H9 (cell line): ENCODE measurements around the gene EEF1G. TPM values are rescaled to one million over a fixed set of nuclear protein-coding genes. Genes with fewer than 3 reads are reported as not detected.

Experiments
- DNase-seq: peaks from one replicate; pipeline ENCODE4 v3.0.0-alpha.2; 2017
- H2AFZ ChIP-seq: one replicate; pipeline ENCODE4 v1.6.1; 2013; ENCODE audit warnings: mild to moderate bottlenecking, low read length, control low read depth, moderate library complexity
- H2AK5ac ChIP-seq: 2 replicates; pipeline ENCODE4 v1.6.1; 2013; ENCODE audit warnings: low read length, control low read depth, mixed read lengths; ENCODE audit not compliant: insufficient read length
- H2BK120ac ChIP-seq: one replicate; pipeline ENCODE4 v1.6.1; 2013; ENCODE audit warnings: low read depth, mild to moderate bottlenecking, low read length, control low read depth, inconsistent platforms; ENCODE audit not compliant: poor library complexity, severe bottlenecking
- H2BK12ac ChIP-seq: 2 replicates; pipeline ENCODE4 v1.6.1; 2013; ENCODE audit warnings: low read length, control low read depth, mixed read lengths, low read depth; ENCODE audit not compliant: insufficient read length
- H2BK15ac ChIP-seq: 2 replicates; pipeline ENCODE4 v1.6.1; 2013; ENCODE audit warnings: low read depth, low read length, control low read depth
- H2BK20ac ChIP-seq: one replicate; pipeline ENCODE4 v1.6.1; 2013; ENCODE audit warnings: low read depth, mild to moderate bottlenecking, low read length, control low read depth, inconsistent platforms; ENCODE audit not compliant: poor library complexity, severe bottlenecking
- H2BK5ac ChIP-seq: 2 replicates; pipeline ENCODE4 v1.6.1; 2013; ENCODE audit warnings: low read length, control low read depth, mixed read lengths; ENCODE audit not compliant: insufficient read length
- H3K14ac ChIP-seq: 2 replicates; pipeline ENCODE4 v1.6.1; 2013; ENCODE audit warnings: low read length, control low read depth; ENCODE audit not compliant: insufficient read depth
- H3K18ac ChIP-seq: 2 replicates; pipeline ENCODE4 v1.6.1; 2013; ENCODE audit warnings: low read depth, mild to moderate bottlenecking, mixed read lengths, low read length, control low read depth; ENCODE audit not compliant: insufficient read length
- H3K23ac ChIP-seq: 2 replicates; pipeline ENCODE4 v1.6.1; 2013; ENCODE audit warnings: low read length, control low read depth, mixed read lengths, low read depth; ENCODE audit not compliant: insufficient read length
- H3K23me2 ChIP-seq: 2 replicates; pipeline ENCODE4 v1.6.1; 2013; ENCODE audit warnings: low read depth, mild to moderate bottlenecking, mixed read lengths, low read length, control low read depth; ENCODE audit not compliant: insufficient read length, poor library complexity, severe bottlenecking
- H3K27ac ChIP-seq: 2 replicates; pipeline ENCODE4 v1.5.1; 2013; ENCODE audit warnings: low read length, control low read depth, mixed read lengths, low read depth; ENCODE audit not compliant: insufficient read length
- H3K27me3 ChIP-seq: 2 replicates; pipeline ENCODE4 v1.6.1; 2013; ENCODE audit warnings: low read length, control low read depth, inconsistent platforms; ENCODE audit not compliant: insufficient read depth
- H3K4ac ChIP-seq: 2 replicates; pipeline ENCODE4 v1.6.1; 2013; ENCODE audit warnings: low read depth, mild to moderate bottlenecking, control low read depth, inconsistent platforms, low read length, moderate library complexity
- H3K4me1 ChIP-seq: 2 replicates; pipeline ENCODE4 v1.6.1; 2013; ENCODE audit warnings: low read length, control low read depth, inconsistent platforms; ENCODE audit not compliant: insufficient read depth
- H3K4me2 ChIP-seq: 2 replicates; pipeline ENCODE4 v1.6.1; 2013; ENCODE audit warnings: low read length, control low read depth, mixed read lengths; ENCODE audit not compliant: insufficient read length, insufficient read depth
- H3K56ac ChIP-seq: 2 replicates; pipeline ENCODE4 v1.6.1; 2013; ENCODE audit warnings: low read depth, mild to moderate bottlenecking, mixed read lengths, low read length, control low read depth; ENCODE audit not compliant: insufficient read length
- H3K79me1 ChIP-seq: 2 replicates; pipeline ENCODE4 v1.6.1; 2013; ENCODE audit warnings: low read depth, mild to moderate bottlenecking, moderate library complexity, low read length, control low read depth, inconsistent platforms; ENCODE audit not compliant: insufficient read depth, poor library complexity, severe bottlenecking
- H3K79me2 ChIP-seq: 2 replicates; pipeline ENCODE4 v1.6.1; 2013; ENCODE audit warnings: low read length, control low read depth, inconsistent platforms; ENCODE audit not compliant: insufficient read depth
- H3K9ac ChIP-seq: 2 replicates; pipeline ENCODE4 v1.6.1; 2013; ENCODE audit warnings: low read length, control low read depth, mixed read lengths; ENCODE audit not compliant: insufficient read length; ENCODE audit errors: extremely low read depth
- H3K9me3 ChIP-seq: one replicate; pipeline ENCODE4 v1.6.1; 2013; ENCODE audit warnings: low read depth, low read length, inconsistent platforms; ENCODE audit not compliant: control insufficient read depth
- H3T11ph ChIP-seq: one replicate; pipeline ENCODE4 v1.6.1; 2013; ENCODE audit warnings: mild to moderate bottlenecking, low read length, control low read depth, inconsistent platforms
- H4K20me1 ChIP-seq: one replicate; pipeline ENCODE4 v1.6.1; 2013; ENCODE audit not compliant: control insufficient read depth, insufficient read length, insufficient read depth
- H4K5ac ChIP-seq: 2 replicates; pipeline ENCODE4 v1.6.1; 2013; ENCODE audit warnings: low read depth, mild to moderate bottlenecking, mixed read lengths, low read length, control low read depth; ENCODE audit not compliant: insufficient read length
- H4K8ac ChIP-seq: replicated peaks from 2 replicates; pipeline ENCODE4 v1.6.1; 2013; ENCODE audit warnings: low read length, control low read depth, mixed read lengths, low read depth; ENCODE audit not compliant: insufficient read length
- H4K91ac ChIP-seq: 2 replicates; pipeline ENCODE4 v1.6.1; 2013; ENCODE audit warnings: low read depth, mild to moderate bottlenecking, moderate library complexity, mixed read lengths, low read length, control low read depth; ENCODE audit not compliant: insufficient read length
- H3K27ac Mint-ChIP-seq, 3 experiments: 2 replicates in 2 of 3; 3 replicates in 1 of 3; pipeline ENCODE4 v1.8.0; 2020 to 2021; ENCODE audit warnings: mixed read lengths in 3 of 3, mild to moderate bottlenecking in 1 of 3, moderate library complexity in 1 of 3
- H3K27me3 Mint-ChIP-seq: 2 replicates; pipeline ENCODE4 v1.8.0; 2021; ENCODE audit warnings: low read depth, mild to moderate bottlenecking, moderate library complexity, mixed read lengths
- H3K36me3 Mint-ChIP-seq, 3 experiments: 2 replicates in 2 of 3; 3 replicates in 1 of 3; pipeline ENCODE4 v1.8.0; 2020 to 2021; ENCODE audit warnings: low read depth in 3 of 3, mixed read lengths in 3 of 3; ENCODE audit not compliant: insufficient read depth in 1 of 3
- H3K4me1 Mint-ChIP-seq, 2 experiments: 2 replicates each; pipeline ENCODE4 v1.8.0; 2020; ENCODE audit warnings: mixed read lengths in 2 of 2
- H3K4me3 Mint-ChIP-seq, 2 experiments: 2 replicates in 1 of 2; 3 replicates in 1 of 2; pipeline ENCODE4 v1.8.0; 2020 to 2021; ENCODE audit warnings: mild to moderate bottlenecking in 2 of 2, mixed read lengths in 2 of 2, moderate library complexity in 1 of 2
- H3K9me3 Mint-ChIP-seq, 2 experiments: 2 replicates in 1 of 2; 3 replicates in 1 of 2; pipeline ENCODE4 v1.8.0; 2020; ENCODE audit warnings: mild to moderate bottlenecking in 2 of 2, mixed read lengths in 2 of 2, moderate library complexity in 1 of 2
- WGBS: extraction: QIAGEN DNeasy Blood & Tissue Kit; methylation state at CpG from one replicate; pipeline ENCODE4 v1.1.7; 2013; ENCODE audit warnings: missing lambda C conversion rate, low lambda C conversion rate, mixed read lengths; ENCODE audit not compliant: insufficient read length; ENCODE audit errors: extremely low coverage; 5-methylcytosine and 5-hydroxymethylcytosine counted together
- total RNA-seq: library from RNA; stranded (reverse); gene quantifications from 2 replicates; pipeline ENCODE4 v1.2.1, GENCODE V29; 2021
- TF ChIP-seq, protein P1 (sequence below): fragments of 200-600 bp; sonication (generic); conservative IDR thresholded peaks from 3 replicates; pipeline ENCODE4 v1.8.0; 2021; ENCODE audit warnings: antibody characterized with exemption, mild to moderate bottlenecking

Gene EEF1G
- total RNA-seq, 1 experiment from 2014 or later = 1,790 TPM

GRCh38 chr11:62578541-62578940, 4.8 kb upstream of the EEF1G start:
- no peak overlapping the region for H3K4me3 Mint-ChIP-seq

More at GRCh38 chr11:62578541-62578940, 4.8 kb upstream of the EEF1G start:
- peaks cover 6 to 50% (median 40%) of the 10 kb centered on the region in 3 experiments for H3K36me3 Mint-ChIP-seq
- H3K23ac ChIP-seq = no peak overlapping the region
- TF ChIP-seq, protein P1, sequence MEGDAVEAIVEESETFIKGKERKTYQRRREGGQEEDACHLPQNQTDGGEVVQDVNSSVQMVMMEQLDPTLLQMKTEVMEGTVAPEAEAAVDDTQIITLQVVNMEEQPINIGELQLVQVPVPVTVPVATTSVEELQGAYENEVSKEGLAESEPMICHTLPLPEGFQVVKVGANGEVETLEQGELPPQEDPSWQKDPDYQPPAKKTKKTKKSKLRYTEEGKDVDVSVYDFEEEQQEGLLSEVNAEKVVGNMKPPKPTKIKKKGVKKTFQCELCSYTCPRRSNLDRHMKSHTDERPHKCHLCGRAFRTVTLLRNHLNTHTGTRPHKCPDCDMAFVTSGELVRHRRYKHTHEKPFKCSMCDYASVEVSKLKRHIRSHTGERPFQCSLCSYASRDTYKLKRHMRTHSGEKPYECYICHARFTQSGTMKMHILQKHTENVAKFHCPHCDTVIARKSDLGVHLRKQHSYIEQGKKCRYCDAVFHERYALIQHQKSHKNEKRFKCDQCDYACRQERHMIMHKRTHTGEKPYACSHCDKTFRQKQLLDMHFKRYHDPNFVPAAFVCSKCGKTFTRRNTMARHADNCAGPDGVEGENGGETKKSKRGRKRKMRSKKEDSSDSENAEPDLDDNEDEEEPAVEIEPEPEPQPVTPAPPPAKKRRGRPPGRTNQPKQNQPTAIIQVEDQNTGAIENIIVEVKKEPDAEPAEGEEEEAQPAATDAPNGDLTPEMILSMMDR = no peak
- H3K23me2 ChIP-seq = peaks cover 8% of the 10 kb centered on the region
- no peak overlapping the region for H3K56ac ChIP-seq
- no peak overlapping the region for H3K14ac ChIP-seq
- no peak overlapping the region for H4K8ac ChIP-seq
- H3K4me1 ChIP-seq = no peaks in the 10 kb centered on the region
- H3K4ac ChIP-seq = no peak overlapping the region
- no CpG with 5 or more reads among the region's 11 CpGs for WGBS
- no peak overlapping the region; a peak in 1 of 7 replicates for H3K27ac Mint-ChIP-seq
- H3K79me1 ChIP-seq = no peaks in the 10 kb centered on the region
- H4K91ac ChIP-seq = no peak overlapping the region
- H3K27me3 ChIP-seq = no peaks in the 10 kb centered on the region
- H2BK5ac ChIP-seq = no peak overlapping the region
- H3K9me3 ChIP-seq = no peaks in the 10 kb centered on the region
- H2BK20ac ChIP-seq = no peak overlapping the region
- no peak overlapping the region for H3T11ph ChIP-seq
- H4K5ac ChIP-seq = no peak overlapping the region
- H3K27me3 Mint-ChIP-seq = no peaks in the 10 kb centered on the region
- H3K27ac ChIP-seq = no peak overlapping the region
- H3K79me2 ChIP-seq = no peaks in the 10 kb centered on the region
- H4K20me1 ChIP-seq = no peaks in the 10 kb centered on the region
- H3K9me3 Mint-ChIP-seq = no peaks in the 10 kb centered on the region
- no peak overlapping the region for H3K9ac ChIP-seq
- no peak overlapping the region for H2AK5ac ChIP-seq
- no peak overlapping the region for H3K4me2 ChIP-seq
- DNase-seq = no peak
- H3K18ac ChIP-seq = no peak overlapping the region
- no peak overlapping the region for H2BK120ac ChIP-seq
- no peak overlapping the region for H2AFZ ChIP-seq
- H2BK12ac ChIP-seq = no peak overlapping the region
- no peak overlapping the region for H2BK15ac ChIP-seq
- peaks cover 11% of the 10 kb centered on the region in 2 experiments for H3K4me1 Mint-ChIP-seq
